GM18909 (cell line): Measurements from ENCODE around the gene CNOT1.
"Not testable (repeated sequence)": the region's sequence is repeated elsewhere in the genome, so short reads cannot be mapped to it uniquely, and the experiment has no call there.

Experiments
- ATAC-seq: cut with Tn5 transposase; IDR thresholded peaks from one replicate; pipeline ENCODE4 v1.9.1; 2021; ENCODE audit warnings: mild to moderate bottlenecking; ENCODE audit not compliant: unreplicated experiment, poor library complexity

CNOT1 gene

GRCh38 chr16:58584831-58585505 lies 44.7 kb downstream of the CNOT1 start:
- ATAC-seq: no peak

- no peak for ATAC-seq
These were observed 46.5 kb downstream of the CNOT1 start for GRCh38 chr16:58582971-58583765.

- ATAC-seq: no peak
These were observed 47.5 kb downstream of the CNOT1 start for GRCh38 chr16:58582133-58582532.

- ATAC-seq: no peak
These were observed 50.0 kb downstream of the CNOT1 start for GRCh38 chr16:58579587-58579986.

DNA sequence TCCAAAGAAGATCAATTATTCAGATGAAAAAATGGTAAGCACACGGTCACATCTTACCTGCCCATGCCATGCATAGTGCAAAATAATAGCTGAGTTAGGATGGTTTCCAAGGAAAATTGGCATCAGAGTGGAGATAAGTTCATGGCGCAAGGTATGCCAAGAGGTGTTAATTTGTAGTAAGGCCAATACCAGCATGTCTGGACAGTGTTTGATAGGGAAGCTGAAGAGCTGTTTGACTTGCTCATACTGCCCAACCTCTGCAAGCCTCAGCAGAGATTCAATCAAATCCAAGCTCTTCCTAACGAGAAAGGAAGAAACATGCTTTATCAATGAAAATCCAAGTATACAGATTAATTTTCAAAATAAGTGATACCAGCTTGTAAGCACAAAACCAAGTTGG lies 51.0 kb downstream of the CNOT1 start:
- ATAC-seq: no peak

GRCh38 chr16:58577141-58577540 lies 52.5 kb downstream of the CNOT1 start:
- ATAC-seq: no peak

- ATAC-seq: no peak
These were observed 54.7 kb downstream of the CNOT1 start for GRCh38 chr16:58574895-58575294.

DNA sequence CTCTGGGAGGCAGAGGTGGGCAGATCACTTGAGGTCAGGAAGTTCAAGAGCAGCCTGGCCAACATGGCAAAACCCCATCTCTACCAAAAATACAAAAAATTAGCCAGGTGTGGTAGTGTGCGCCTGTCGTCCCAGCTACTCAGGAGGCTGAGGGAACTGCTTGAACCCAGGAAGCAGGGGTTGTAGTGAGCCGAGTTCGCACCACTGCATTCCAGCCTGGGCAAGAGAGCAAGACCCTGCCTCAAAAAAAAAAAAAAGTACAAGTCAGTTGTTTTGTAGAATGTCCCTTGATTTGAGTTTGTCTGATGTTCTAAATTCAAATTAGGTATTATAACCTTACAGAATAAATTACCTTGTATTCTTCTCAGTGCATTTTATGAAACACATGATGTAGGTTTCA lies 63.9 kb downstream of the CNOT1 start:
- not testable (repeated sequence) for ATAC-seq

DNA sequence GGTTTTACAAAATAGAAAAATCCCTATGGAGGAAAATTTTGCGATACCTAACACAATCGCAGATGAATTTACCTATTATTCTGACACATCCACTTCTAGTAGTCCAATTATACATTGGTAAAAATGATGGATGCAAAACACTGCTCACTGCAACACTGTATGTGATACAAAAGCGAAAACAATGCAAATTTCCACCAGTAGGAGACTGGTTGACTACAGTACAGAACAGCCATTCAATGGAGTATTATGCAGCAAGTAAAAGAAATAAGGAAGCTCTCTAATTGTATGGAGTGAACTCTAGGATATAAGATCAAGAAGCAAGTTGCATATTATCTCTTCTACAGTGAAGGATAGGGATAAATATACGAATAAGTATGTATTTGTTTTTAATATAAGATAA lies 65.9 kb downstream of the CNOT1 start:
- no peak for ATAC-seq

- ATAC-seq: no peak
These were observed 66.4 kb downstream of the CNOT1 start for GRCh38 chr16:58563235-58563634.

GRCh38 chr16:58556678-58557077 lies 72.9 kb downstream of the CNOT1 start:
- no peak for ATAC-seq

- ATAC-seq: no peak
These were observed 78.1 kb downstream of the CNOT1 start for GRCh38 chr16:58551496-58551895.

- no peak for ATAC-seq
These were observed 81.2 kb downstream of the CNOT1 start for GRCh38 chr16:58548378-58548777.

- no peak for ATAC-seq
These were observed 85.9 kb downstream of the CNOT1 start for GRCh38 chr16:58543685-58544084.

DNA sequence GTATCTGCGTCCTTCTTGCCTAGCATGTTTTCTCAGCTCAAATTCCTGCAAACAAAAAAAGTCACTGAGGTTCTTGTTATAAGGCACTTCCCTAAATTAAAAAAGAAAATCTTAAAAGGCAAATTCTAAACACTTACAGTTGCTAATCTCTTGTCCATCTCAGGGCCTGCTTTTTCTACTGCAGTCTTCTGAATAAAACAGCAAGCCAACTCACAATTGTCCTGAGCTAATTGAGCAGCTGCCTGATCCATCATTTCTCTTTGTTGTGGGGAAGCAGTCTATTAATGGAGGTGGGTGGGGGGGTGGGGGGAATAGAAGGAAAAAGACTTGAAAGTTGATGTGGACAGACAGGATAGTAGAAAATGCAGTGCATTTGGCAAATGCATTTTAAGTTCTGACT lies 87.3 kb downstream of the CNOT1 start:
- ATAC-seq: no peak

- ATAC-seq: no peak
These were observed 87.9 kb downstream of the CNOT1 start for GRCh38 chr16:58541711-58542110.

DNA sequence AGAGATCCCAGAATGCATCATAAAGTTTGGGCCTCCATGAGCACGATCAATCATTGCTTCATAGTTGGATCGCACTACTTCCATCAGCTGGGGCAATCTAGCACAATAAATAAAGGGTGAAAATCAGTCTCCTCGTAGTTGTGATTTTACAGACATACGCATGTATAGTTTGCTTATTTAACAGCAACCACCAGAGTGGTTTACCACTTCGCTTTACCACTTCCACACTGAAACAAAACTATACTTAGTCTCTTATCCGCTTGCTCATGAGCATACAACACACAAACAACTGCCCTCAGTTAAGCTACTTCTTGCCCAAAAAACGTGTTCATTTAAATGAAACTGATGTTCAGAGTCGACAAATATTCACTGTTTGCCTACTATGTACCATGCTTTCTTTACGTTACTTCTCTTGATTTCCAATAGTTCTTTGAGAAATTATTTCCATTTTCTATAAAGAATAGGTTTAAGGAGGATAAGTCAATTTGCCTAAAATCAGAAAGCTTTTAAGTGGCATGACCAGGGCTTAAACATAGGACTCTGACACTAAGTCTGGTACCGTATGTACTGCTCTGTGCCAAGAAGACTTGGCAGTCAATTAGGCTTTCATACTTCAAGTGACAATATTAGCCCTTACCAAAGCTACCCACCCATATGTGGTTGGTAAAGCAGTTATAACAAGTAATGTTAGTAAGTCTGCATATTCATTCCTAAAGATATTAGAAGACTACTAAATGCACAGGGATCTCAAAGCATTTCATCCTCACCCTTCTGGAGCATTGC lies 92.3 kb downstream of the CNOT1 start:
- no peak for ATAC-seq

- ATAC-seq: no peak
These were observed 93.3 kb downstream of the CNOT1 start for GRCh38 chr16:58536278-58536677.

DNA sequence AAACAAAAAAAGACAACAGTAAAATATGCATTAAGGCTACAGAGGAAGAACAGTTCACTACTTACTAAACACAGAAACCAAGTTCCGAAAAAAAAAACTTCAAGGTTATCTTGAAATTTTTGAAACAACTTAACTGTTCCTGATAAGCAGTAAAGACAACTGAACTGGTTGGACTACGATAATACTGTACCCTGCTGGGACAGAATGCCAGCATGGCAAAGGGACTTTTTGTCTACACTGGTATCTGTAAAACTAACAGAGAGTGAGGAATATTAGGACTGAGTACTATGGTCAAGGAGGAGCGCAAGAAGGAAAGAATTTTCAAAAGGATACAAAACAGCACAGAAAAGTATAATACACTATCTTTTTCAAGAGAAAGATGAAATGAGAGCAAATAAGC lies 94.5 kb downstream of the CNOT1 start:
- no peak for ATAC-seq

DNA sequence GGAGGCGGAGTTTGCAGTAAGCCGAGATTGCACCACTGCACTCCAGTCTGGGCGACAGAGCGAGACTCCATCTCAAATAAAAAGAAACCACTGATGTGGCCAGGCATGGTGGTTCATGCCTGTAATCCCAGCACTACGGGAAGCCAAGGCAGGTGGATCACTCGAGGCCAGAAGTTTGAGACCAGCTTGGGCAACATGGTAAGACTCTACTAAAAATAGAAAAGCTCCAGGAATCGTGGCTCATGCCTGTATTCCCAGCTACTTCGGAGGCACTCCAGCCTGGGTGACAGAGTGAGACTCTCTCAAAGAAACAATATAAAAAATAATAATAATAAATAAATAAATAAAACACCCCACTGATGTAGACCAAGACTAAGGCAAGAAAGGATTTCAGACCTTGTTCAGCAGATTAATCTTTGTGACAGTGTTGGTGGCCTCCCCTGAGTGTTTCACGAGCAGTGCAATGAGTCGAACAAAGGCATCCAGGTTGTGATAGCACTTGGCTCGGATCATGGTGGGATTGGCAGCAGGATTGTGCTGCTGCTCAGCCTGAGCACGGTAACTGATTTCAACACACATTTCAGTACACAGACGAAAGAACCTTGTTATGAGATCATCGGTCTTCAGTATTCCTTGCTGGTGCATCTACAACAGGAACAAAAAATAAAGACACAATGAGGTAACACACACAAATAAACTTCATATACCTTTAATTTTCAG lies 95.7 kb downstream of the CNOT1 start:
- no peak for ATAC-seq

DNA sequence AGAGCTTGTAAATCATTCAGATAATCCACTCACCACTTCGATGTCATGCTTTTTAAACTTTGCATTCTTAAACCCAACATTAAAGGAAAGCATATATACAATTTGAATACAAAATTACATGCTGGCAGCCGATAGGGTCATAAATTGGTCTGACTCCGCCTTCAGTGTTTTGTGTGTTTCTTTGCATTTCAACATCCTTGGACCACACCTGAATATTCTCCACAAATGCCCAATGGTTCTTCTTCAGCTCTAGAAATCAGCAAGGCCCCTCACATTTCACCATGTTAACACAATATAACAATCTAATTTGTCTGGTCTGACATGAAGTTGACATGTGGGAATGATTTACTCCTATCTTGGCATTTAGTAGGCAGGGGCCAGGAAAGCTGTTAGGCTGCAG lies 97.2 kb downstream of the CNOT1 start:
- ATAC-seq: no peak
